Activated CD8-positive, alpha-beta T cell treated with anti-CD3 and anti-CD28 coated beads, Interleukin-2, amount 10 ng/mL, durations not matched to agents 7 days and 5 days (primary cell): ENCODE results near the gene MSN. TPM values are rescaled to one million over a fixed set of nuclear protein-coding genes. Genes with fewer than 3 reads are reported as not detected.

Source experiments
- ATAC-seq: fragments of 150-1000 bp; cut with Tn5 transposase; one replicate; pipeline ENCODE4 v1.10.0; 2021; ENCODE audit warnings: moderate library complexity
- CTCF ChIA-PET: fragments of 350-600 bp; sonication (Branson Sonifier 250); formaldehyde crosslinking; loops from one replicate; lab custom pipeline; 2021; ENCODE audit warnings: antibody characterized with exemption; lab: Charles Lee
- POLR2A ChIA-PET: fragments of 350-600 bp; sonication (Branson Sonifier 250); formaldehyde crosslinking; loops from one replicate; lab custom pipeline; 2021; ENCODE audit warnings: antibody characterized with exemption; lab: Charles Lee
- DNase-seq: peaks from one replicate; pipeline ENCODE4 v3.0.0-alpha.2; 2020
- H3K27ac Mint-ChIP-seq: one replicate; pipeline ENCODE4 v1.8.0; 2021; ENCODE audit warnings: mild to moderate bottlenecking, mixed read lengths
- H3K27me3 Mint-ChIP-seq: one replicate; pipeline ENCODE4 v1.8.0; 2021; ENCODE audit warnings: low read depth, mixed read lengths
- H3K36me3 Mint-ChIP-seq: one replicate; pipeline ENCODE4 v1.8.0; 2021; ENCODE audit warnings: low read depth, mixed read lengths
- H3K4me1 Mint-ChIP-seq: one replicate; pipeline ENCODE4 v1.8.0; 2021; ENCODE audit warnings: low read depth, mixed read lengths
- H3K4me3 Mint-ChIP-seq: one replicate; pipeline ENCODE4 v1.8.0; 2021; ENCODE audit warnings: mild to moderate bottlenecking, mixed read lengths
- H3K9me3 Mint-ChIP-seq: one replicate; pipeline ENCODE4 v1.8.0; 2022; ENCODE audit warnings: mixed read lengths; ENCODE audit not compliant: insufficient read depth
- total RNA-seq, 2 experiments: library from RNA; stranded (reverse); gene quantifications; one replicate each; pipeline ENCODE4 v1.2.3, GENCODE V29; 2021

Gene MSN
- total RNA-seq, 2 experiments from 2014 or later: 622 to 627 TPM

GRCh38 chrX:65720381-65720964, 53.0 kb downstream of the MSN start:
- POLR2A ChIA-PET: interaction anchor here (1.1 kb wide), 1 partner anchor 14 kb away, joined by 4 read pairs; no protein-coding TSS in a partner anchor
- CTCF ChIA-PET: interaction anchor here (0.8 to 2.3 kb wide), 5 partner anchors 14 to 60 kb away, joined by 3 to 13 read pairs (median 4); no protein-coding TSS in a partner anchor

GRCh38 chrX:65723706-65724105, 56.3 kb downstream of the MSN start:
- Mint-ChIP-seq H3K27ac (peak overlapping the region; percentile 92), H3K4me1 (peaks cover 91% of the 10 kb centered on the region)

More at GRCh38 chrX:65720381-65720964, 53.0 kb downstream of the MSN start:
- DNase-seq (no peak), ATAC-seq (no peak)
- no peak overlapping the region for H3K4me3 Mint-ChIP-seq
- peaks cover 78% of the 10 kb centered on the region for H3K36me3 Mint-ChIP-seq
- no peaks in the 10 kb centered on the region for H3K9me3 Mint-ChIP-seq
- H3K27me3 Mint-ChIP-seq: no peaks in the 10 kb centered on the region
- peak overlapping the region; percentile 70 for H3K27ac Mint-ChIP-seq
- H3K4me1 Mint-ChIP-seq: peaks cover 93% of the 10 kb centered on the region

DNA sequence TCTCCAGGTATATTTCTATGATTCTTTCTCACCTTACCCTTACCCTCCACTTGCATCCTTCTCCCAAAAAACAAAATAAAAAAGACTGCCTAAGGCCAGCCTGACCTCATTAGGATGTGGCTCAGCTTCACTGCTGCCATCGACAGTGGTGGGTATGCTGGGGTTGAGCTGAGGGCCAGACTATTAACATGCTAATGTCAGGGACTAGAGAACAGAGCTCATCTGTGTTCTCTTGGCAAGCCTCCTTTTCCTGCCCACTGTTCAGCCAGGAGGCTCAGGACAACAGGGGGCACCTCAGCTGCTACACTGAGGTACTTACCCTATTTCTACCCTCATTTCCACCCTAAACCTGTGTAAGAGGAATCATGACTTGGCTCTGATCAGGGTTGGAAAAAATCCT, 59.3 kb downstream of the MSN start:
- Mint-ChIP-seq H3K4me1 (peaks cover 78% of the 10 kb centered on the region), H3K27me3 (no peaks in the 10 kb centered on the region), H3K4me3 (no peak overlapping the region), H3K27ac (peak overlapping the region; percentile 55), H3K36me3 (peaks cover 81% of the 10 kb centered on the region), H3K9me3 (no peaks in the 10 kb centered on the region)
- ATAC-seq (no peak), DNase-seq (no peak)
- POLR2A ChIA-PET: interaction anchor here (1.5 kb wide), 2 partner anchors 29 to 30 kb away, joined by 3 to 7 read pairs; no protein-coding TSS in a partner anchor
- CTCF ChIA-PET: interaction anchor here (1.2 kb wide), 1 partner anchor 54 kb away, joined by 3 read pairs; no protein-coding TSS in a partner anchor

More at GRCh38 chrX:65723706-65724105, 56.3 kb downstream of the MSN start:
- peak; percentile 85 for ATAC-seq
- Mint-ChIP-seq H3K9me3 (no peaks in the 10 kb centered on the region), H3K36me3 (peaks cover 81% of the 10 kb centered on the region), H3K4me3 (peak overlapping the region; percentile 51), H3K27me3 (no peaks in the 10 kb centered on the region)
- ChIA-PET POLR2A (interaction anchor here (1.2 to 2.0 kb wide), 3 partner anchors 25 to 55 kb away, joined by 3 to 14 read pairs (median 3); no protein-coding TSS in a partner anchor), CTCF (interaction anchor here (0.9 to 1.8 kb wide), 8 partner anchors 25 to 307 kb away, joined by 3 to 5 read pairs (median 4); partner anchors contain the start of gene MSN)
- DNase-seq: peak; percentile 64

- ChIA-PET POLR2A (no interaction called here), CTCF (no interaction called here)
- peaks cover 38% of the 10 kb centered on the region for H3K4me1 Mint-ChIP-seq
Observed at GRCh38 chrX:65731684-65732289, 64.3 kb downstream of the MSN start.

DNA sequence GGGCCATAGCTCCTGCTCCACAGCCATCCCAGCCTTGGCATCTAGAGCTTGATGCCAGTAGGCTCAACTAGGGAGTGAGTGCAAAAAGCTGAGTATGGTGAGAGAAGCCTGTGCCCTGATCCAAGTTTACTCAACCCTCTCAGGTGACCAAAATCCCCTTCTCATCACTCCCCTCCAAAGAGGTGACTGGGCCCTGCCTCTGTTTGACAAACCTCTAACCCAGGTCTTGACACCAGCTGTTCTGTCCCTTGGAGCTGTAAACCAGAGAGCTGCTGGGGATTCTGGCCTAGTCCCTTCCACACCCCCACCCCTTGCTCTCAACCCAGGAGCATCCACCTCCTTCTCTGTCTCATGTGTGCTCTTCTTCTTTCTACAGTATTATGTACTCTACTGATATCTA, 73.5 kb downstream of the MSN start:
- Mint-ChIP-seq H3K4me1 (peaks cover 34% of the 10 kb centered on the region), H3K27ac (peak overlapping the region; percentile 40), H3K27me3 (no peaks in the 10 kb centered on the region), H3K9me3 (no peaks in the 10 kb centered on the region), H3K4me3 (no peak overlapping the region), H3K36me3 (peaks cover 83% of the 10 kb centered on the region)
- DNase-seq (no peak), ATAC-seq (no peak)
- POLR2A ChIA-PET: interaction anchor here (1.0 kb wide), 1 partner anchor 246 kb away, joined by 3 read pairs; no protein-coding TSS in a partner anchor
- CTCF ChIA-PET: interaction anchor here (0.6 kb wide), 1 partner anchor 152 kb away, joined by 3 read pairs; no protein-coding TSS in a partner anchor

More at GRCh38 chrX:65731684-65732289, 64.3 kb downstream of the MSN start:
- DNase-seq (no peak), ATAC-seq (no peak)
- peaks cover 86% of the 10 kb centered on the region for H3K36me3 Mint-ChIP-seq
- H3K27me3 Mint-ChIP-seq: no peaks in the 10 kb centered on the region
- peak overlapping the region; percentile 53 for H3K27ac Mint-ChIP-seq
- no peaks in the 10 kb centered on the region for H3K9me3 Mint-ChIP-seq
- no peak overlapping the region for H3K4me3 Mint-ChIP-seq

DNA sequence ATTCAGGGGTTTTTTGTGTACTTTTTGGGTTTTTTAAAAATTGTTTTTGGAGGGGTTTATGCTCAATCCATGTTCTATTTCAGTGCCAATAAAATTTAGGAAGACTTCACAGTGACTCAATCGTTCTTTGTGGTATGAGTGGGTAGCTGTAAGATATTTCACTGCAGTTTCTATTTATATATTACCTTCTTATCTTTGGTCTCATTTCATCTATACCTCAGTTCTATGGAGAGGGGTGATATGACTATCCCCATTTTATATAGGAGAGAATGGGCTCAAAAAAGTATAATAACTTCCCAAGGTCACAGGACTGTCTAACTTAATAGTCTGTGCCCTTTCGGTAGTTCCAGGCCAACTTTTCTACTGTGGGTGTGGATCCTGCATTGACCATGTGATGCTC, 74.4 kb downstream of the MSN start:
- POLR2A ChIA-PET: no interaction called here
- no peak for DNase-seq

GRCh38 chrX:65744965-65745364, 77.5 kb downstream of the MSN start:
- peaks cover 52% of the 10 kb centered on the region for H3K4me1 Mint-ChIP-seq
- peaks cover 66% of the 10 kb centered on the region for H3K36me3 Mint-ChIP-seq
- ATAC-seq: no peak
- no peaks in the 10 kb centered on the region for H3K9me3 Mint-ChIP-seq
- CTCF ChIA-PET: no interaction called here
- DNase-seq: no peak
- no peaks in the 10 kb centered on the region for H3K27me3 Mint-ChIP-seq
- H3K27ac Mint-ChIP-seq: no peak overlapping the region
- no peak overlapping the region for H3K4me3 Mint-ChIP-seq
- POLR2A ChIA-PET: interaction anchor here (1.5 kb wide), 1 partner anchor 19 kb away, joined by 4 read pairs; no protein-coding TSS in a partner anchor

More for the DNA sequence above, 74.4 kb downstream of the MSN start:
- no peaks in the 10 kb centered on the region for H3K27me3 Mint-ChIP-seq
- H3K9me3 Mint-ChIP-seq: no peaks in the 10 kb centered on the region
- no peak overlapping the region for H3K27ac Mint-ChIP-seq
- peaks cover 38% of the 10 kb centered on the region for H3K4me1 Mint-ChIP-seq
- no peak overlapping the region for H3K4me3 Mint-ChIP-seq
- ATAC-seq: no peak
- H3K36me3 Mint-ChIP-seq: peaks cover 82% of the 10 kb centered on the region
- CTCF ChIA-PET: no interaction called here

- Mint-ChIP-seq H3K4me3 (no peak overlapping the region), H3K27ac (peak overlapping the region; percentile 12), H3K9me3 (no peaks in the 10 kb centered on the region), H3K36me3 (peaks cover 61% of the 10 kb centered on the region), H3K27me3 (no peaks in the 10 kb centered on the region), H3K4me1 (peaks cover 56% of the 10 kb centered on the region)
- CTCF ChIA-PET: interaction anchor here (1.5 kb wide), 1 partner anchor 364 kb away, joined by 3 read pairs; no protein-coding TSS in a partner anchor
- POLR2A ChIA-PET: interaction anchor here (1.5 kb wide), 1 partner anchor 19 kb away, joined by 4 read pairs; no protein-coding TSS in a partner anchor
- ATAC-seq (peak; percentile 42), DNase-seq (no peak)
Observed at GRCh38 chrX:65745427-65745826, 78.0 kb downstream of the MSN start.

GRCh38 chrX:65745992-65746391, 78.5 kb downstream of the MSN start:
- H3K36me3 Mint-ChIP-seq: peaks cover 56% of the 10 kb centered on the region
- ChIA-PET POLR2A (interaction anchor here (1.5 kb wide), 1 partner anchor 20 kb away, joined by 4 read pairs; no protein-coding TSS in a partner anchor), CTCF (interaction anchor here (1.5 kb wide), 1 partner anchor 364 kb away, joined by 3 read pairs; no protein-coding TSS in a partner anchor)
- H3K27ac Mint-ChIP-seq: peak overlapping the region; percentile 26
- H3K4me3 Mint-ChIP-seq: no peak overlapping the region
- DNase-seq (no peak), ATAC-seq (no peak)
- H3K4me1 Mint-ChIP-seq: peaks cover 62% of the 10 kb centered on the region
- no peaks in the 10 kb centered on the region for H3K27me3 Mint-ChIP-seq
- no peaks in the 10 kb centered on the region for H3K9me3 Mint-ChIP-seq

- POLR2A ChIA-PET: interaction anchor here (1.2 kb wide), 1 partner anchor 200 kb away, joined by 3 read pairs; no protein-coding TSS in a partner anchor
- Mint-ChIP-seq H3K4me3 (peak overlapping the region; percentile 34), H3K4me1 (peaks cover 66% of the 10 kb centered on the region)
Observed at GRCh38 chrX:65750674-65751469, 83.4 kb downstream of the MSN start.

DNA sequence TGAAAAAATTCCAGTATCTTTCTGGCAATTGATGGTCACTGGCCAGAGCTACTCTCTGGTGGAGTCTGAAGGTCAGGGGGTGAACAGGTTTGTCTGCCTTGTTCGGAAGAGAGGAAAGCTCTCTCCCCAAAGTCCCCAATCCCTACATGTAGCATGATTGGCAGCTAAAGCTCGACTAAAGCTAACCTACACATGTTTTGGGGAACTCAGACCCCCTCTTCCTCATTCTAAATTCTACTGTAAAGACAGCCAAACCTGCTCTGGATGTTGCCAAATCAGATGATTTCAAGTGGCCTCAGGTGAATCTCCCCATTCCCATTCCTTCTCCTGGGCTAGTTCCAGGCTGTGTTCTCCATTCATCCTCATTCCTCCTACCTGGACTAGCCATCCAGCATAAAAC, 84.1 kb downstream of the MSN start:
- ChIA-PET POLR2A (interaction anchor here (1.2 kb wide), 1 partner anchor 199 kb away, joined by 3 read pairs; no protein-coding TSS in a partner anchor), CTCF (interaction anchor here (1.3 to 1.8 kb wide), 2 partner anchors 29 to 235 kb away, joined by 4 to 7 read pairs; no protein-coding TSS in a partner anchor)
- Mint-ChIP-seq H3K4me3 (peak overlapping the region; percentile 34), H3K27me3 (no peaks in the 10 kb centered on the region), H3K4me1 (peaks cover 64% of the 10 kb centered on the region), H3K9me3 (no peaks in the 10 kb centered on the region), H3K36me3 (peaks cover 24% of the 10 kb centered on the region), H3K27ac (peak overlapping the region; percentile 80)
- ATAC-seq (no peak), DNase-seq (no peak)

More at GRCh38 chrX:65750674-65751469, 83.4 kb downstream of the MSN start:
- Mint-ChIP-seq H3K27me3 (no peaks in the 10 kb centered on the region), H3K9me3 (no peaks in the 10 kb centered on the region), H3K36me3 (peaks cover 29% of the 10 kb centered on the region), H3K27ac (peak overlapping the region; percentile 80)
- ATAC-seq (peak; percentile 90), DNase-seq (peak; percentile 67)
- CTCF ChIA-PET: interaction anchor here (1.0 to 1.3 kb wide), 2 partner anchors 28 to 79 kb away, joined by 3 to 4 read pairs; no protein-coding TSS in a partner anchor
